Activated CD4-positive, alpha-beta T cell treated with anti-CD3 and anti-CD28 coated beads, Interleukin-2, amount 50 U/mL, for 4 hours (primary cell): ENCODE results near the gene CTSF.
"Not testable (repeated sequence)": the region's sequence is repeated elsewhere in the genome, so short reads cannot be mapped to it uniquely, and the experiment has no call there.

Experiments used
- DNase-seq, 2 experiments: peaks; one replicate each; pipeline ENCODE4 v3.0.0-alpha.2; 2020

Gene CTSF

DNA sequence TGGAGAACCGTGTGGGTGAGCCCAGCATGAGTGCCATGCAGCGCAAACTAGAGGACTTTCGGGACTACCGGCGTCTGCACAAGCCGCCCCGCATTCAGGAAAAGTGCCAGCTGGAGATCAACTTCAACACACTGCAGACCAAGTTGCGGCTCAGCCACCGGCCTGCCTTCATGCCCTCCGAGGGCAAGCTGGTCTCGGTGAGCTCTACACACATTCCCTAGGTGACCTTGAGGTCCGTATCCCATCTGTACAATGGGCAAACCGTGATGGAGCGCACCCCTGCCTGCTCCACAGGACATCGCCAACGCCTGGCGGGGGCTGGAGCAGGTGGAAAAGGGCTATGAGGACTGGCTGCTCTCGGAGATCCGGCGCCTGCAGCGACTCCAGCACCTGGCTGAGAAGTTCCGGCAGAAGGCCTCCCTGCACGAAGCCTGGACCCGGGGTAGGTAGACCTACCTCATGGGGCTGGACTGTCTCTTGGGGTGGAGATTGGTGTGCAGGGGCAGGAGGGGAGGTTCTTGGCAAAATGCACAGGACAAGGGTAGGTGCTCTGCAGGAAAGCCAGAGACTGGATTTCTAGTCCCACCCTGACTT lies 10.6 kb downstream of the CTSF start:
- no peak for DNase-seq

DNA sequence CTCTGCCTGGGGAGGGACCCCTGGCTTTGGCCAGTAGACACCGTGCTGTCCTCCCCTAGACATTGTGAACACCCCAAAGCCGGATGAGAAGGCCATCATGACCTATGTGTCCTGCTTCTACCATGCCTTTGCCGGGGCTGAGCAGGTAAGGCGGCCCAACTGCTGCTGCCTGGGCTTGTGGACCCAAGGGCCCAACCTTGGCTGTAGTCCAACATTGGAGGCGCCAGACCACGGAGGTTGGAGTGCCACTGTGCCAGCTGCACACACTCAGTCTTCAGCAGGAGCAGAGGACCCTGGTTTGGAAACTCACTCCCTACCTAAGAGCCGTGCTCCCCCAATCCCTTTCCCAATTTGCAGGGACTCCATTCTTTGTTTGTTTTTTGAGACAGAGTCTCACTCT lies 12.3 kb downstream of the CTSF start:
- DNase-seq: no peak

GRCh38 chr11:66555416-66555815 lies 13.0 kb downstream of the CTSF start:
- no peak for DNase-seq

GRCh38 chr11:66554602-66555001 lies 13.8 kb downstream of the CTSF start:
- DNase-seq: no peak

GRCh38 chr11:66550887-66551286 lies 17.5 kb downstream of the CTSF start:
- DNase-seq: no peak

DNA sequence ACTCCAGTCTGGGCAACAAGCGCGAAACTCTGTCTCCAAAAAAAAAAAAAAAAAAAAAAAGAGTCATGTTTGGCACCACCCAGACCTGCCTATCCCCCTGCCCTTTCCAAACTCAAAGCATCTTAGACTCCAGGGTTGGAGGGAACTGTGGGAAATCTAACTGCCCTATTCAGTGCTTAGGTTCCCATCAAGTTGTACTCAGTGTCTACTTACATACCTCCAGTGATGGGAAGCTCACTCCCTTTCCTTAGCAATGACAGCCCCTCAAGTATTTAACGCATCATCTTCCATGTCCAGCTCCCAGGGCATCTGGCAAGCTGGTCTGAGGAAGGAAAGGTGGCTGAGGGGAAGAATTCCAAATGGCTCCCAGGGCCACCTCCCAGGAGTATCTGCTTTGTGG lies 18.7 kb downstream of the CTSF start:
- no peak for DNase-seq

DNA sequence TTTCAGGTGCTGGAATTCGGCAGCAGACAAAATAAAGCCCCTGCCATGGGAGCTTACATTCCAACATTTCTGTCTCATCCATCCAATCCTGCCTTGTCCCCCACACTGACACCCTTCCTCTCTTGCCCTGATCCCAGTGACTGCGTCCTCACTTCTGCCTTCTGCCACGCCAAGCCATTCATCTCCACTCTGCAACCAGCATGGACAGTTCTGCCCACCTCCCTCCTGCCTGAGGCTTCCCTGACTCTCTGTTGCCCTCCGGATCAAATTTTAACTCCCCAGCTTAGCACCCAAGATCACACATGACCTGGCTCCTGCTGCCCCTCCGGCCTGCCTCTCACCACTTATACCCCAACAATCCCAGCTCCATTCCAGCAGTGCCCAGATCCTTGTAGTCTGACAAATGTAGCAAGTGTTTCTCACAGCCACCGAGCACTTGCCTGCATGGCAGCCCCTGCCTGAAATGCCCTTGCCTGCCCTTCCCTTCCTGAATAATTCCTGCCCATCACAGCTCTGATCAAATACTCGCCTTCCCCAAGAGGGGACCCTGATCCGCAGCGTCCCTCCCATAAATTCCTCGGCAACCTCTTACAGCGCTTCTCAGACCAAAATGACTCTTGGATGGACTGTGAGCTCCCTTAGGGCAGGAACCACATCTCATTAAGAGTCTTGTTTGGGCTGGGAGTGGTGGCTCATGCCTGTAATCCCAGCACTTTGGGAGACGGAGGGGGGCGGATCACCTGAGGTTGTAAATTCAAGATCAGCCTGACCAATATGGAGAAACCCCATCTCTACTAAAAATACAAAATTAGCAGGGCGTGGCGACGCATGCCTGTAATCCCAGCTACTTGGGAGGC lies 19.4 kb downstream of the CTSF start:
- no peak for DNase-seq

DNA sequence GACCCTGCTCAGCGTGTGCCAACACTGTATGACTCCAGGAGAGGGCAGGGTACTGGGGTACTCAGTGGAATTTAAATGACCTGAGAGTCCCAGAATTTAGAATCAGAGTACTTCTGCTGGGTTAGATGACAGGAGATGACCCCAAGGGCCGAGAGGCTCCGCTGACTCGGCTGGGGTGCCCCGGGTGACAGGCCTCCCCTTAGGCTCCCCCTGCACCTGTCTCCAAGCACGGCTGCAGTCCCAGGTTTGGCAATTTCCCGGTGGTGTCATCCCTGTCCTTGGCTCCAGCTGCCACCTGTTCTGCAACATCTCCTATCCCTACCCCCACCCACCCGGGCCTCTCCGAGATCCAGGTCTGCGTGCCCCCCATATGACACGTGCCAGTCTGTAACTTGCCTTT lies 20.4 kb downstream of the CTSF start:
- no peak for DNase-seq

GRCh38 chr11:66547662-66548009 lies 20.8 kb downstream of the CTSF start:
- no peak for DNase-seq

DNA sequence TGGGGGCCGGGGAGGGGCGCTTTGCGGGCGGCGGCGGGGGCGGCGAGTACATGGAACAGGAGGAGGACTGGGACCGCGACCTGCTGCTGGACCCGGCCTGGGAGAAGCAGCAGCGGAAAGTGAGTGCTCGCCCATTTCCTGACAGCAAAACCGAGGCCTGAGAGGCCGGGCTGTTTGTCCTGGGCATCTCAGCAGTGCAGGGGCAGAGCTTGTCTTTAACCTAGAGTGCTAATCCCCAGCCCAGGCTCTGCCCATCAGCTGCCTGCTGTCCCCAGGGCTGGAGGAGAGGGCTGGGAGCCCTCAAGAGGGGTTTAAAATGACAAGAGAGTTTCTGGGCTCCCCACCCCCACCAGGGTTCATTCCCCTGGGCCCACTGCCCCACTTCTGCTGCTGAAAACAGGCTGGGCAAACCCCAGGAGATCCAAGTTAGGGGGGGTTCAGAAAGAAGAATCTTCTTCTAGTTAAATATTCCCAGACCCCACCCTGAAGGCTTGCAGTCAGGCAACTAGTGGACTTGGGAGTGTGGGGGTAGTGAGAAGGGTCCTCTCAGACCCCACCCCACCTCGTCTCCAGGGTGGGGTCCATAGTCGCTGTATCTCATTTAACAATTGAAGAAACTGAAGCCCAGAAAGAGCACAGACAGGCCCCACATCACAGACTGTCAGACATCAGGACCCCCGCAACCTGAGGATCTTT lies 21.3 kb downstream of the CTSF start:
- DNase-seq: no peak

GRCh38 chr11:66546368-66546965 lies 21.9 kb downstream of the CTSF start, which contains the start of gene ACTN3:
ACTN3 (plus strand) TSS chr11:66546903; CDS start chr11:66546938, 35 bp downstream.
- no peak for DNase-seq

DNA sequence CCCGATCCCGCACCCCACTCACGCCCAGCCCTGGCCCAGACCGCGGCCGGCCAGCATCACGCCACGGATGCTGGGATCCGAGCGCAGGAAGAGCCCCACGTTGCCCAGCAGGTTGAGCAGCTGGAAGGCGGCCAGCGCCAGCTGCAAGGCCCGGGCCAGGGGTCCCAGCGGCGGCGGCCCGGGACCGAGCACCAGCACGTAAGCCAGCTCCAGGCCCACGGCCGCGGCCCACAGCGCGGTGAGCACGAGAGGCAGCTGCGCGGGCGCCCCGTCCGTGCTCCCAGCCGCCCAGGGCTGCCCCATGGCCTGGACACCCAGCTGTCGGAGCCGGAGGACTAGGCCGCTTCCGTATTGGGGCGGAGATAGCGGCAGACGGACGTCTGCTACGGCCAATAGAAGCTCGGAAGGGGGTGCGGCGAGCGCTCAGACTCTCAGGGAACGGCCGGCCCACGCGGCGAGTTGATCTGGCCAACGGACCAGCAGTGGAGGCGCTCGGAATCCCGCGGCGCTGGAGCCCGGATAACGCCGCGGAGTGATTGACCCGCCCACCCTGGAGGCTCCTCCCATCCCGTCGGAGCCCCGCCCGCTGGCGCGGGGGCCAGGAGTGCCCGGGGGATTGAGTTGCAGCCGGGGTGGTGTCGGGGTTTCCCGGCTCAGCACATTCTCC lies 22.6 kb downstream of the CTSF start, which contains the start of gene ZDHHC24:
Gene ZDHHC24 (minus strand): TSS at position 348 of the 667 bp plus-strand sequence. CDS start 45 bp downstream, at position 303.
- DNase-seq: peak; percentile 71 to 72

DNA sequence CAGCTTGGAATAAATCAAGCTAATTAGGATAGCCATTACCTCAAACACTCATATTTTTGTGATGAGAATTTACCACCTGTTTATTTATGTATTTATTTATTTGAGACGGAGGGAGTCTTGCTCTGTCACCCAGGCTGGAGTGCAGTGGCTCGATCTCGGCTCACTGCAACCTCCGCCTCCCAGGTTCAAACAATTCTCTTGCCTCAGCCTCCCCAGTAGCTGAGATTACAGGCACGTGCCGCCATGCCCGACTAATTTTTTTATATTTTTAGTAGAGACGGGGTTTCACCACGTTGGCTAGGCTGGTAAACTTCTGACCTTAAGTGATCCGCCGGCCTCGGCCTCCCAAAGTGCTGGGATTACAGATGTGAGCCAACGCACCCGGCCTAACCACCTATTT lies 23.5 kb downstream of the CTSF start:
- not testable (repeated sequence) for DNase-seq

GRCh38 chr11:66543263-66544107 lies 24.9 kb downstream of the CTSF start:
- DNase-seq: peak; percentile 21 to 24

DNA sequence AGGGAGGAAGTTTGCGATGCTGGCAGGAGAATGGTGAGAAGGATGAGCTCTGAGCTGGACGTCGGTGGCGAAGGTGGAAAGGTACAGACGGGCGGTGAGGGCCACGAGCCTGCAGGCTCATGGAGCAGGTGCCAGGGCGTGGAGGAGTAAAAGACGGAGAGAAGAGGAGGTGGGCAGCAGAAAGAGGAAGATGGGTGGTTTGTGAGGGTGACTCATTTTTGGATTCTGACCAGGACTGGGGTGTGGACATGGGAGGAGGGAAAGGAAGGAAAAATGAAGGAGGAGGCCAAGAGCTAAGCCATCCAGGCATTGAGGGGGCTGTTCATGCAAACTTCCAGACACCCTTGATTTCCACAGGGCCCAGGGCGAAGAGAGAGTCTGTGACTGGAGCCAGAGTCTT lies 26.0 kb downstream of the CTSF start:
- no peak for DNase-seq

- no peak for DNase-seq
These were observed 26.5 kb downstream of the CTSF start for GRCh38 chr11:66541892-66542291.

DNA sequence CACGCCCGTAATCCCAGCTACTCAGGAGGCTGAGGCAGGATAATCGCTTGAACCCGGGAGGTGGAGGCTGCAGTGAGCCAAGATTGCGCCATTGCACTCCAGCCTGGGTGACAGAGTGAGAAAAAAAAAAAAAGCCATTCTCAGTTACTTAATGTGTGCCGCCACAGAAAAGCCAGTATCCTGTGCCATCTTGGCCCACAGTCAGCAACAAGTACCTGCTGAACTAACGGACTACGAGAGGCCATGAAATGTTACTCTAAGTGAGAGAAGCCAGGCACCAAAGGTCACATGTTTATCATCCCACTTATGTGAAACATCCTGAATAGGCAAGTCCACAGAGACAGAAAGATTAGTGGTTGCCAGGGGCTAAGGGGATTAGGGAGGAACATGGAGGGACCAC lies 27.8 kb downstream of the CTSF start:
- DNase-seq: not testable (repeated sequence)

GRCh38 chr11:66539870-66540213 lies 28.6 kb downstream of the CTSF start:
- no peak for DNase-seq

DNA sequence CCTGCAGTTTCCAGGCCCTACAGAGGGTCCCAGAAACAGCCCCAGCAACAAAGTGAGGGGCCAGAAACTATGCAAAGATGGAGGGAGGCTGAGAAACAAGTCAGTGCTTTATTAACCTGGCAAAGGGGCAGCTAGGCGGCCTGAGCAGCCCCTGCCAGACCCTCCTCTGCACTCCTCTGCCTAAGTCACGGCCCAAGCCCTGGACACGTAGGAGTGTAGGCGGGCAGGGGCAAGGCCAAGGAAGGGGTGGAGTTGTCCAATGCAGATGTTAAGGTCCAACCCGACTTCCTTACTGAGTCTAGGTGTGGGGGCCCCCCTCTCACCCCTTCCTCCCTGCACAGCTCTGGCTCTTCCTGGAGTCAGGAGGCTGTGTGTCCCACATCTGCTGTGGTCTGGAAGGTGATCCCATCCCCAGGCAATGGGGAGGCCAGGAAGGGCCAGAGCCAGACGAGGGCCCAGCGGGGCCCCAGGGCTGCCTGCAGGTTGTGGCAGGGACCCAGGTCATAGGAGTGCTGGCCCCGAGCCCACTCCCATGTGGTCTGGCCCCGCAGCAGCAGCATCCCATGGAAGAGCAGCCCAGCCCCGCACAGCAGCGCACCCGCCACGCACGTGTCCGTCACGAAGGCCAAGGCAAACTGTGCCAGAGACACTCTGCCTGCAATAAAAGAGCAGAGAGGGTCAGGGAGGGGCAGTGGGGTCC lies 29.1 kb downstream of the CTSF start:
- DNase-seq: no peak

- no peak for DNase-seq
These were observed 35.6 kb downstream of the CTSF start for GRCh38 chr11:66532784-66533183.

- DNase-seq: no peak
These were observed 36.6 kb downstream of the CTSF start for GRCh38 chr11:66531841-66532240.
